Neural crest cell (in vitro differentiated cells): ENCODE results near the gene TBC1D10A. TPM values are rescaled to one million over a fixed set of nuclear protein-coding genes. Genes with fewer than 3 reads are reported as not detected.
A peak's percentile ranks its signal among the peaks of the same experiment; 100 is the strongest.

Experiments used
- DNase-seq: peaks from one replicate; pipeline ENCODE4 v3.0.0; 2021; ENCODE audit warnings: low read depth, mixed read lengths, low spot score
- H3K27ac Mint-ChIP-seq: one replicate; pipeline ENCODE4 v1.8.0; 2021; ENCODE audit warnings: mild to moderate bottlenecking, mixed read lengths; ENCODE audit not compliant: unreplicated experiment
- H3K27me3 Mint-ChIP-seq: 2 replicates; pipeline ENCODE4 v1.8.0; 2021; ENCODE audit warnings: low read depth, mild to moderate bottlenecking, mixed read lengths
- H3K36me3 Mint-ChIP-seq: 2 replicates; pipeline ENCODE4 v1.8.0; 2021; ENCODE audit warnings: low read depth, mild to moderate bottlenecking, mixed read lengths
- H3K4me1 Mint-ChIP-seq: 2 replicates; pipeline ENCODE4 v1.8.0; 2021; ENCODE audit warnings: mixed read lengths
- H3K4me3 Mint-ChIP-seq: one replicate; pipeline ENCODE4 v1.8.0; 2021; ENCODE audit warnings: mild to moderate bottlenecking, mixed read lengths
- H3K9me3 Mint-ChIP-seq: 2 replicates; pipeline ENCODE4 v1.8.0; 2021; ENCODE audit warnings: mixed read lengths
- total RNA-seq: library from RNA; stranded (reverse); gene quantifications from 2 replicates; pipeline ENCODE4 v1.2.1, GENCODE V29; 2021
- TF ChIP-seq, protein P1 (sequence below): fragments of 200-600 bp; sonication (generic); conservative IDR thresholded peaks from 2 replicates; pipeline ENCODE4 v1.5.0; 2021; ENCODE audit warnings: antibody characterized with exemption, mild to moderate bottlenecking

The TBC1D10A gene
- total RNA-seq, 1 donor from 2014 or later = 8.5 TPM

GRCh38 chr22:30354644-30355043, 27.9 kb upstream of the TBC1D10A start:
- H3K36me3 Mint-ChIP-seq = peaks cover 7% of the 10 kb centered on the region
- no peak for DNase-seq
- H3K9me3 Mint-ChIP-seq = no peaks in the 10 kb centered on the region
- TF ChIP-seq, protein P1, sequence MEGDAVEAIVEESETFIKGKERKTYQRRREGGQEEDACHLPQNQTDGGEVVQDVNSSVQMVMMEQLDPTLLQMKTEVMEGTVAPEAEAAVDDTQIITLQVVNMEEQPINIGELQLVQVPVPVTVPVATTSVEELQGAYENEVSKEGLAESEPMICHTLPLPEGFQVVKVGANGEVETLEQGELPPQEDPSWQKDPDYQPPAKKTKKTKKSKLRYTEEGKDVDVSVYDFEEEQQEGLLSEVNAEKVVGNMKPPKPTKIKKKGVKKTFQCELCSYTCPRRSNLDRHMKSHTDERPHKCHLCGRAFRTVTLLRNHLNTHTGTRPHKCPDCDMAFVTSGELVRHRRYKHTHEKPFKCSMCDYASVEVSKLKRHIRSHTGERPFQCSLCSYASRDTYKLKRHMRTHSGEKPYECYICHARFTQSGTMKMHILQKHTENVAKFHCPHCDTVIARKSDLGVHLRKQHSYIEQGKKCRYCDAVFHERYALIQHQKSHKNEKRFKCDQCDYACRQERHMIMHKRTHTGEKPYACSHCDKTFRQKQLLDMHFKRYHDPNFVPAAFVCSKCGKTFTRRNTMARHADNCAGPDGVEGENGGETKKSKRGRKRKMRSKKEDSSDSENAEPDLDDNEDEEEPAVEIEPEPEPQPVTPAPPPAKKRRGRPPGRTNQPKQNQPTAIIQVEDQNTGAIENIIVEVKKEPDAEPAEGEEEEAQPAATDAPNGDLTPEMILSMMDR = no peak
- peaks cover 40% of the 10 kb centered on the region for H3K4me1 Mint-ChIP-seq
- H3K27ac Mint-ChIP-seq = no peak overlapping the region
- no peaks in the 10 kb centered on the region for H3K27me3 Mint-ChIP-seq
- peak overlapping the region; percentile 99 for H3K4me3 Mint-ChIP-seq

GRCh38 chr22:30351226-30351625, 24.5 kb upstream of the TBC1D10A start:
- H3K27me3 Mint-ChIP-seq = no peaks in the 10 kb centered on the region
- peaks cover 15% of the 10 kb centered on the region for H3K36me3 Mint-ChIP-seq
- peaks cover 24% of the 10 kb centered on the region for H3K4me1 Mint-ChIP-seq
- H3K4me3 Mint-ChIP-seq = peak overlapping the region; percentile 38
- H3K27ac Mint-ChIP-seq = no peak overlapping the region
- TF ChIP-seq, protein P1 = no peak
- DNase-seq = no peak
- H3K9me3 Mint-ChIP-seq = no peaks in the 10 kb centered on the region

DNA sequence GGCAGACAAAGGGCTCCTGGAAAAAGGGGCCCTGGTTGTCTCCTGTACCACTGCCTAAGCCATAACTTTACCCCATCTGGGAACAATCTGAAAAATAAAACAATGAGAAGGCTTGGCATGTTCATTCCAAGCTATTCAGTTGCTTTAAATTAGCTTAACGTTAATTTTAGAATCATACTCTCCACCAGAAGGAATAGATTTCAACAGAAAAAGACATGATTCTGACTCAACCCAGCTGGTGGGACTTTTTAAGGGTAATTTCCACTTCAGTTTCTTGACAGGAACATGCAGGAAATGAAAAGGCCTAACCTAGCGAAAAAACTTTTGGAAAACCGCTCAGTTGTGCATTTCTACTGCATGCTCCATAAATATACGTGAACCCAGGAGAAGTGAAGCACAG, 22.1 kb upstream of the TBC1D10A start:
- Mint-ChIP-seq H3K4me3 (no peak overlapping the region), H3K9me3 (no peaks in the 10 kb centered on the region), H3K27me3 (no peaks in the 10 kb centered on the region), H3K4me1 (peaks cover 3% of the 10 kb centered on the region), H3K27ac (no peak overlapping the region), H3K36me3 (peaks cover 31% of the 10 kb centered on the region)
- TF ChIP-seq, protein P1 = no peak
- no peak for DNase-seq

- Mint-ChIP-seq H3K27ac (no peak overlapping the region), H3K4me3 (no peak overlapping the region), H3K9me3 (no peaks in the 10 kb centered on the region), H3K27me3 (no peaks in the 10 kb centered on the region), H3K36me3 (peaks cover 33% of the 10 kb centered on the region), H3K4me1 (peaks cover under 1% of the 10 kb centered on the region)
- TF ChIP-seq, protein P1 = no peak
- no peak for DNase-seq
Observed at GRCh38 chr22:30348404-30348803, 21.7 kb upstream of the TBC1D10A start.

GRCh38 chr22:30347255-30347892, 20.6 kb upstream of the TBC1D10A start:
- peaks cover 36% of the 10 kb centered on the region for H3K36me3 Mint-ChIP-seq

More at GRCh38 chr22:30347255-30347892, 20.6 kb upstream of the TBC1D10A start:
- H3K27me3 Mint-ChIP-seq = no peaks in the 10 kb centered on the region
- DNase-seq = no peak
- no peak overlapping the region for H3K4me3 Mint-ChIP-seq
- H3K9me3 Mint-ChIP-seq = no peaks in the 10 kb centered on the region
- TF ChIP-seq, protein P1 = no peak
- no peak overlapping the region for H3K27ac Mint-ChIP-seq
- peaks cover 4% of the 10 kb centered on the region for H3K4me1 Mint-ChIP-seq
